Endothelial cell (in vitro differentiated cells): Measurements from ENCODE around the gene LIG1. TPM values are rescaled to one million over a fixed set of nuclear protein-coding genes. Genes with fewer than 3 reads are reported as not detected.

Source experiments
- DNase-seq: peaks from one replicate; pipeline ENCODE4 v3.0.0; 2021; ENCODE audit warnings: low spot score
- H3K27ac Mint-ChIP-seq: one replicate; pipeline ENCODE4 v1.8.0; 2021; ENCODE audit warnings: mixed read lengths, inconsistent platforms; ENCODE audit not compliant: unreplicated experiment
- H3K27me3 Mint-ChIP-seq: one replicate; pipeline ENCODE4 v1.8.0; 2021; ENCODE audit warnings: mild to moderate bottlenecking, moderate library complexity, mixed read lengths, inconsistent platforms; ENCODE audit not compliant: unreplicated experiment
- H3K36me3 Mint-ChIP-seq: one replicate; pipeline ENCODE4 v1.8.0; 2021; ENCODE audit warnings: mild to moderate bottlenecking, low read depth, mixed read lengths, inconsistent platforms; ENCODE audit not compliant: unreplicated experiment
- H3K4me1 Mint-ChIP-seq: one replicate; pipeline ENCODE4 v1.8.0; 2021; ENCODE audit warnings: mild to moderate bottlenecking, mixed read lengths, inconsistent platforms; ENCODE audit not compliant: unreplicated experiment
- H3K4me3 Mint-ChIP-seq: one replicate; pipeline ENCODE4 v1.8.0; 2021; ENCODE audit warnings: mild to moderate bottlenecking, mixed read lengths, inconsistent platforms; ENCODE audit not compliant: unreplicated experiment
- H3K9me3 Mint-ChIP-seq: one replicate; pipeline ENCODE4 v1.8.0; 2021; ENCODE audit warnings: mixed read lengths, inconsistent platforms; ENCODE audit not compliant: unreplicated experiment
- CTCF ChIP-seq: fragments of 200-600 bp; sonication (generic); IDR thresholded peaks from one replicate; pipeline ENCODE4 v1.5.0; 2021; ENCODE audit warnings: antibody characterized with exemption; ENCODE audit not compliant: unreplicated experiment
- total RNA-seq: library from RNA; stranded (reverse); fragmentation: NEBNext Ultra II Directional; extraction: Animal tissue kit (Norgen Biotek cat#: 25700); gene quantifications from one replicate; pipeline ENCODE4 v1.2.1, GENCODE V29; 2021; ENCODE audit not compliant: unreplicated experiment

LIG1 gene
- total RNA-seq, 1 donor from 2014 or later = 51.5 TPM

GRCh38 chr19:48127561-48127960 lies 42.6 kb downstream of the LIG1 start:
- peaks cover 14% of the 10 kb centered on the region for H3K4me1 Mint-ChIP-seq
- no peaks in the 10 kb centered on the region for H3K9me3 Mint-ChIP-seq
- H3K36me3 Mint-ChIP-seq = peaks cover 26% of the 10 kb centered on the region
- TF ChIP-seq CTCF = no peak
- DNase-seq = no peak
- H3K27ac Mint-ChIP-seq = no peak overlapping the region
- no peak overlapping the region for H3K4me3 Mint-ChIP-seq
- peaks cover 8% of the 10 kb centered on the region for H3K27me3 Mint-ChIP-seq

DNA sequence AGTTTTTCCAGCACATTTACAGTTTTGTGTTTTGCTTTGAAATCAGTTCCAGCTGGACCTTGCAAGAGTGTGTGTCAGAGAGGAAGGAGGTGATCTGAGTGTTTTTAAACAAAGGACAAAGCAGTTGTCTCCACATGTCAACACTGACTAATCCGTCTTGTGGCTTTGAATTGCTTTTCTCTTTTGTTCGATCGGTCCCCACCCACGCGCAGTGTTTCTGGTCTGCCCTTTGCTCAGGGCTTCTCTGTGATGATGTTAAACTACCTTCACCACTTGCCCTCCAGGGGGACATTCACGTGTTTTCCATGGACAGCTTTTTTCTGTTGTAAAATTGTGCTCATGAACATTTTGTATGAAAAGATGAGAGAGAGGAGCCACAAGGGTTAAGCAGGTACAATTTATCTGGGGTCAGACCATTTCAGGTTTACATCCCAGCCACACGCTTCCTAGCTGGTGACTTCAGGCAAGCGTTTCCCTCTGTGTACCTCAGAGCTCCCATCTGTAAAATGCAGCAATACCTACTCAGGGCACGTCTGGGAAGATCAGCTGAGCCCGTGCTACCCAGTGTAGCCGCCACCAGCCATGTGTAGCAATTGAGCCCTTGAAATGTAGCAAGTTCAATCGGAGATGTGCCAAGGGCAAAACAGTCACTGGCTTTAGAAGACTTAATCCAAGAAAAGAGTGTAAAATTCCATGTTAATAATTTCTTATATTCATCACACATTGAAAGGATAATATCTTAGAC lies 46.1 kb downstream of the LIG1 start:
- Mint-ChIP-seq H3K27me3 (peaks cover 11% of the 10 kb centered on the region), H3K27ac (peak overlapping the region; percentile 91), H3K36me3 (peaks cover 31% of the 10 kb centered on the region), H3K4me1 (peaks cover 23% of the 10 kb centered on the region), H3K9me3 (no peaks in the 10 kb centered on the region), H3K4me3 (peak overlapping the region; percentile 28)
- TF ChIP-seq CTCF = no peak
- DNase-seq = no peak

DNA sequence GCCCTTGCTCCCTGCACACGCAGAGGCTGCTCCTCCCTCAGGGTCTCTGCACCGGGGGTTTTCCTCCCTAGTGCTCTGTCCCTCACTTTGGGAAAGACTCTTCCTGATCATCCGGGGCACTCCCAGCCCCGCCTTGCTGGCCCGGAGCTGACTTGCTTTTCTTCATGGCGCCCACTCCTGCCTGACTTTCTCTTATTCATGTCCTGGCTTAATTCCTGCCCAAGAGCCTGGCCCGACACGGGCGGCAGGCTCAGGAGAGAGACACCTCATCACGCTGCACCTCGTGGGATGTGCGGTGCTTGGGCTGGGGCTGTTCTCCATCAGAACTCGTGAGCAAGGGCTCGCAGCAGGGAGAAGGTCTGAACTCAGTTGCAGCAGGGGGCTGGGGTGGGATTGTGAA lies 47.7 kb downstream of the LIG1 start:
- no peak for DNase-seq
- Mint-ChIP-seq H3K4me1 (peaks cover 23% of the 10 kb centered on the region), H3K9me3 (no peaks in the 10 kb centered on the region), H3K27me3 (peaks cover 13% of the 10 kb centered on the region), H3K4me3 (peak overlapping the region; percentile 81), H3K36me3 (peaks cover 29% of the 10 kb centered on the region), H3K27ac (peak overlapping the region; percentile 96)
- no peak for TF ChIP-seq CTCF

GRCh38 chr19:48121909-48122371 lies 48.2 kb downstream of the LIG1 start:
- DNase-seq = peak; percentile 15

More at GRCh38 chr19:48121909-48122371, 48.2 kb downstream of the LIG1 start:
- no peak for TF ChIP-seq CTCF
- Mint-ChIP-seq H3K36me3 (peaks cover 25% of the 10 kb centered on the region), H3K4me1 (peaks cover 23% of the 10 kb centered on the region), H3K27ac (peak overlapping the region; percentile 96), H3K9me3 (no peaks in the 10 kb centered on the region), H3K4me3 (no peak overlapping the region), H3K27me3 (peaks cover 13% of the 10 kb centered on the region)
